22Rv1 (cell line): Measurements from ENCODE around the gene DENND4A.

Experiments
- H3K27ac ChIP-seq: fragments of 450-650 bp; 2 replicates; pipeline ENCODE4 v1.5.1; 2017
- CTCF ChIP-seq: fragments of 450-650 bp; IDR thresholded peaks from 2 replicates; pipeline ENCODE4 v1.5.1; 2017; ENCODE audit warnings: mild to moderate bottlenecking
- ZFX ChIP-seq: fragments of 450-650 bp; IDR thresholded peaks from 2 replicates; pipeline ENCODE4 v1.6.1; 2017; ENCODE audit warnings: antibody characterized with exemption, borderline replicate concordance

DENND4A gene

GRCh38 chr15:65804252-65804931 is 12.3 kb upstream of the DENND4A start:
- TF ChIP-seq CTCF (no peak), ZFX (no peak)
- H3K27ac ChIP-seq, result peak overlapping the region; percentile 25

GRCh38 chr15:65801229-65801805 is 9.2 kb upstream of the DENND4A start:
- TF ChIP-seq ZFX (no peak), CTCF (no peak)
- no peak overlapping the region for H3K27ac ChIP-seq

- H3K27ac ChIP-seq, result no peak overlapping the region
- TF ChIP-seq ZFX (no peak), CTCF (no peak)
These were observed 4.6 kb upstream of the DENND4A start for GRCh38 chr15:65796610-65797078.

GRCh38 chr15:65795663-65796216 is 3.6 kb upstream of the DENND4A start:
- TF ChIP-seq CTCF, result no peak
- no peak overlapping the region for H3K27ac ChIP-seq

- H3K27ac ChIP-seq, result no peak overlapping the region
- no peak for TF ChIP-seq ZFX
- TF ChIP-seq CTCF, result no peak
These were observed 1.7 kb upstream of the DENND4A start for GRCh38 chr15:65793818-65794104.

GRCh38 chr15:65792988-65793817 is 1.1 kb upstream of the DENND4A start:
- H3K27ac ChIP-seq, result peak overlapping the region; percentile 82
- TF ChIP-seq CTCF (no peak), ZFX (no peak)
